Astrocyte (in vitro differentiated cells and primary cell): ENCODE results near the gene NANOS1.

Source experiments
- CTCF ChIP-seq: IDR thresholded peaks from 2 replicates; pipeline ENCODE4 v1.5.1; 2011; ENCODE audit warnings: low read depth, mild to moderate bottlenecking, inconsistent platforms, low read length, moderate library complexity; ENCODE audit not compliant: insufficient read depth
- EZH2 ChIP-seq: IDR thresholded peaks from 2 replicates; pipeline ENCODE4 v1.6.1; 2012; ENCODE audit warnings: mild to moderate bottlenecking, low read length, inconsistent platforms; ENCODE audit not compliant: insufficient read depth

GRCh38 chr10:118985576-118985975, 43.9 kb upstream of the NANOS1 start:
- TF ChIP-seq CTCF (no peak), EZH2 (no peak)
